ENCODE results near the gene ASMTL. TPM values are rescaled to one million over a fixed set of nuclear protein-coding genes. Genes with fewer than 3 reads are reported as not detected.
A peak's percentile ranks its signal among the peaks of the same experiment; 100 is the strongest.

The ASMTL gene
- total and polyA plus RNA-seq, 2 of the 13 experiments (the other 11 are each of a cell fraction or from before 2014, with no cell fraction given): 5.6 to 16.3 TPM

GRCh38 chrX:1420371-1420770, 32.3 kb downstream of the ASMTL start (continued):
- TF ChIP-seq ATF7 (IDR thresholded peaks at IDR 0.05) (no peak), ATF7 (CRISPR knock-in tag; IDR thresholded peaks at IDR 0.05) (no peak), MTF2 (CRISPR knock-in tag; IDR thresholded peaks at IDR 0.05; ENCODE audit: borderline replicate concordance) (no peak), KMT2B (CRISPR knock-in tag; IDR thresholded peaks at IDR 0.05) (no peak), NFAT5 (CRISPR knock-in tag; IDR thresholded peaks at IDR 0.05) (no peak), NR1H2 (CRISPR knock-in tag; IDR thresholded peaks at IDR 0.05; ENCODE audit: borderline replicate concordance, low read depth) (no peak), ZNF773 (CRISPR knock-in tag; IDR thresholded peaks at IDR 0.05; ENCODE audit: borderline replicate concordance) (no peak), PTBP1 (IDR thresholded peaks at IDR 0.05; ENCODE audit: low read depth, low read length, poor library complexity, severe bottlenecking) (peak; percentile 99), PRDM4 (CRISPR knock-in tag; IDR thresholded peaks at IDR 0.05; ENCODE audit: borderline replicate concordance) (no peak), THAP9 (CRISPR knock-in tag; IDR thresholded peaks at IDR 0.05; ENCODE audit: borderline replicate concordance) (no peak), ZNF530 (CRISPR knock-in tag; IDR thresholded peaks at IDR 0.05; ENCODE audit: low read depth) (no peak), ARID2 (CRISPR knock-in tag; IDR thresholded peaks at IDR 0.05; ENCODE audit: borderline replicate concordance) (no peak), SRSF1 (optimal IDR thresholded peaks at IDR 0.05; ENCODE audit: low read depth, low read length) (no peak), ZNF251 (CRISPR knock-in tag; IDR thresholded peaks at IDR 0.05) (no peak), AKAP8 (CRISPR knock-in tag; IDR thresholded peaks at IDR 0.05) (0 out of 2 replicates have a peak, but pooled peaks have one; percentile 71), ZSCAN31 (CRISPR knock-in tag; IDR thresholded peaks at IDR 0.05; ENCODE audit: low read depth) (no peak)
- TF ChIP-seq, protein P1, sequence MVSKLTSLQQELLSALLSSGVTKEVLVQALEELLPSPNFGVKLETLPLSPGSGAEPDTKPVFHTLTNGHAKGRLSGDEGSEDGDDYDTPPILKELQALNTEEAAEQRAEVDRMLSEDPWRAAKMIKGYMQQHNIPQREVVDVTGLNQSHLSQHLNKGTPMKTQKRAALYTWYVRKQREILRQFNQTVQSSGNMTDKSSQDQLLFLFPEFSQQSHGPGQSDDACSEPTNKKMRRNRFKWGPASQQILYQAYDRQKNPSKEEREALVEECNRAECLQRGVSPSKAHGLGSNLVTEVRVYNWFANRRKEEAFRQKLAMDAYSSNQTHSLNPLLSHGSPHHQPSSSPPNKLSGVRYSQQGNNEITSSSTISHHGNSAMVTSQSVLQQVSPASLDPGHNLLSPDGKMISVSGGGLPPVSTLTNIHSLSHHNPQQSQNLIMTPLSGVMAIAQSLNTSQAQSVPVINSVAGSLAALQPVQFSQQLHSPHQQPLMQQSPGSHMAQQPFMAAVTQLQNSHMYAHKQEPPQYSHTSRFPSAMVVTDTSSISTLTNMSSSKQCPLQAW (CRISPR knock-in tag; IDR thresholded peaks at IDR 0.05): no peak
- TF ChIP-seq, protein P2, sequence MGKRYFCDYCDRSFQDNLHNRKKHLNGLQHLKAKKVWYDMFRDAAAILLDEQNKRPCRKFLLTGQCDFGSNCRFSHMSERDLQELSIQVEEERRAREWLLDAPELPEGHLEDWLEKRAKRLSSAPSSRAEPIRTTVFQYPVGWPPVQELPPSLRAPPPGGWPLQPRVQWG (CRISPR knock-in tag; IDR thresholded peaks at IDR 0.05; ENCODE audit: borderline replicate concordance, low read depth): no peak
